ENCODE measurements around the gene GNPTG. TPM values are rescaled to one million over a fixed set of nuclear protein-coding genes. Genes with fewer than 3 reads are reported as not detected.
"Not testable (repeated sequence)": the region's sequence is repeated elsewhere in the genome, so short reads cannot be mapped to it uniquely, and the experiment has no call there.

The GNPTG gene
- total and polyA plus RNA-seq, 2 donors from 2014 or later = 88.7 to 138 TPM

- FAIRE-seq (no peak), DNase-seq (no peak)
- Histone ChIP-seq H3K4me1 (ENCODE audit: control insufficient read depth in 2 of 3, insufficient read depth in 2 of 3, low read depth in 1 of 3, low read length in 3 of 3) (peaks cover 0 to 12% (median 12%) of the 10 kb centered on the region in 3 donors), H3K27me3 (ENCODE audit: control insufficient read depth, insufficient read depth, low read length) (peaks cover 4% of the 10 kb centered on the region), H3K9ac (ENCODE audit: low read length in 3 of 3) (no peak overlapping the region), H3K27ac (ENCODE audit: low read depth in 2 of 2, low read length in 2 of 2) (no peak overlapping the region), H3K36me3 (ENCODE audit: control insufficient read depth in 2 of 3, insufficient read depth in 3 of 3, low read length in 3 of 3) (peaks cover 0 to 16% (median 0%) of the 10 kb centered on the region in 3 donors), H3K4me3 (ENCODE audit: low read length in 3 of 3) (no peak overlapping the region), H3K9me3 (ENCODE audit: control insufficient read depth in 2 of 3, insufficient read depth in 1 of 3, low read length in 3 of 3) (no peaks in the 10 kb centered on the region)
- intact Hi-C loops (cut with DNase I) = no loop called here
- TF ChIP-seq CTCF (IDR thresholded peaks at IDR 0.05; ENCODE audit: borderline replicate concordance, extremely low read depth, insufficient read depth) = no peak
Observed at GRCh38 chr16:1327619-1327947, 24.1 kb upstream of the GNPTG start.

- DNase-seq; H3K9ac ChIP-seq (ENCODE audit: low read length in 3 of 3); H3K27me3 ChIP-seq (ENCODE audit: control insufficient read depth, insufficient read depth, low read length); H3K4me3 ChIP-seq (ENCODE audit: low read length in 3 of 3); FAIRE-seq; H3K9me3 ChIP-seq (ENCODE audit: control insufficient read depth in 2 of 3, insufficient read depth in 1 of 3, low read length in 3 of 3); H3K27ac ChIP-seq (ENCODE audit: low read depth in 2 of 2, low read length in 2 of 2); intact Hi-C loops (cut with DNase I): not testable (repeated sequence)
- Histone ChIP-seq H3K36me3 (ENCODE audit: control insufficient read depth in 2 of 3, insufficient read depth in 3 of 3, low read length in 3 of 3) (peaks cover 0 to 16% (median 0%) of the 10 kb centered on the region in 3 donors), H3K4me1 (ENCODE audit: control insufficient read depth in 2 of 3, insufficient read depth in 2 of 3, low read depth in 1 of 3, low read length in 3 of 3) (peaks cover 0 to 13% (median 12%) of the 10 kb centered on the region in 3 donors)
Observed at GRCh38 chr16:1328136-1328535, 23.6 kb upstream of the GNPTG start.

GRCh38 chr16:1328961-1329360 is 22.8 kb upstream of the GNPTG start:
- intact Hi-C loops (cut with DNase I); FAIRE-seq; DNase-seq; H3K27me3 ChIP-seq (ENCODE audit: control insufficient read depth, insufficient read depth, low read length); H3K4me3 ChIP-seq (ENCODE audit: low read length in 3 of 3); H3K9me3 ChIP-seq (ENCODE audit: control insufficient read depth in 2 of 3, insufficient read depth in 1 of 3, low read length in 3 of 3); H3K9ac ChIP-seq (ENCODE audit: low read length in 3 of 3); H3K27ac ChIP-seq (ENCODE audit: low read depth in 2 of 2, low read length in 2 of 2): not testable (repeated sequence)
- Histone ChIP-seq H3K4me1 (ENCODE audit: control insufficient read depth in 2 of 3, insufficient read depth in 2 of 3, low read depth in 1 of 3, low read length in 3 of 3) (peaks cover 0 to 13% (median 12%) of the 10 kb centered on the region in 3 donors), H3K36me3 (ENCODE audit: control insufficient read depth in 2 of 3, insufficient read depth in 3 of 3, low read length in 3 of 3) (peaks cover 0 to 11% (median 0%) of the 10 kb centered on the region in 3 donors)

GRCh38 chr16:1330260-1330914 is 21.3 kb upstream of the GNPTG start:
- Histone ChIP-seq H3K9me3 (ENCODE audit: control insufficient read depth in 2 of 3, insufficient read depth in 1 of 3, low read length in 3 of 3) (no peaks in the 10 kb centered on the region), H3K9ac (ENCODE audit: low read length in 3 of 3) (no peak overlapping the region), H3K27me3 (ENCODE audit: control insufficient read depth, insufficient read depth, low read length) (peaks cover 12% of the 10 kb centered on the region), H3K27ac (ENCODE audit: low read depth in 2 of 2, low read length in 2 of 2) (no peak overlapping the region), H3K4me3 (ENCODE audit: low read length in 3 of 3) (no peak overlapping the region), H3K4me1 (ENCODE audit: control insufficient read depth in 2 of 3, insufficient read depth in 2 of 3, low read depth in 1 of 3, low read length in 3 of 3) (peaks cover 0 to 13% (median 12%) of the 10 kb centered on the region in 3 donors), H3K36me3 (ENCODE audit: control insufficient read depth in 2 of 3, insufficient read depth in 3 of 3, low read length in 3 of 3) (no peaks in the 10 kb centered on the region)
- DNase-seq = no peak
- FAIRE-seq = no peak
- intact Hi-C loops (cut with DNase I) = no loop called here
- TF ChIP-seq CTCF (IDR thresholded peaks at IDR 0.05; ENCODE audit: borderline replicate concordance, extremely low read depth, insufficient read depth) = no peak
